Osteoblast (primary cell): ENCODE measurements around the gene DIP2B. TPM values are rescaled to one million over a fixed set of nuclear protein-coding genes. Genes with fewer than 3 reads are reported as not detected.

Experiments used
- DNase-seq: peaks from one replicate; pipeline ENCODE4 v3.0.0; 2011; ENCODE audit warnings: low spot score, mixed read lengths; ENCODE audit not compliant: insufficient read length; ENCODE audit errors: missing footprints
- H2AFZ ChIP-seq: 2 replicates; pipeline ENCODE4 v1.6.0; 2011; ENCODE audit warnings: mild to moderate bottlenecking, low read length
- H3K27ac ChIP-seq: 2 replicates; pipeline ENCODE4 v1.5.1; 2011; ENCODE audit warnings: mild to moderate bottlenecking, low read depth, low read length, moderate library complexity
- H3K27me3 ChIP-seq: 2 replicates; pipeline ENCODE4 v1.6.0; 2012; ENCODE audit warnings: mild to moderate bottlenecking, control low read depth, inconsistent platforms, low read length, moderate library complexity; ENCODE audit not compliant: insufficient read depth
- H3K36me3 ChIP-seq: 2 replicates; pipeline ENCODE4 v1.5.1; 2011; ENCODE audit warnings: mild to moderate bottlenecking, low read length, control low read depth, moderate library complexity; ENCODE audit not compliant: insufficient read depth
- H3K4me1 ChIP-seq: 2 replicates; pipeline ENCODE4 v1.5.1; 2011; ENCODE audit warnings: mild to moderate bottlenecking, low read length, control low read depth, moderate library complexity; ENCODE audit not compliant: insufficient read depth
- H3K4me2 ChIP-seq: 2 replicates; pipeline ENCODE4 v1.6.0; 2011; ENCODE audit warnings: mild to moderate bottlenecking, low read length; ENCODE audit not compliant: insufficient read depth
- H3K4me3 ChIP-seq: fragments of 200-600 bp; sonication (generic); 3 replicates; pipeline ENCODE4 v1.5.1; 2012; ENCODE audit warnings: mild to moderate bottlenecking, low read length, inconsistent platforms; ENCODE audit not compliant: insufficient read depth
- H3K79me2 ChIP-seq: 2 replicates; pipeline ENCODE4 v1.6.0; 2012; ENCODE audit warnings: mild to moderate bottlenecking, low read length, control low read depth, inconsistent platforms; ENCODE audit not compliant: insufficient read depth
- H3K9me3 ChIP-seq: 2 replicates; pipeline ENCODE4 v1.5.1; 2011; ENCODE audit warnings: low read depth, low read length, control low read depth
- H4K20me1 ChIP-seq: 2 replicates; pipeline ENCODE4 v1.6.0; 2012; ENCODE audit warnings: mild to moderate bottlenecking, low read length, control low read depth; ENCODE audit not compliant: insufficient read depth
- total RNA-seq: library from RNA; depleted of rRNA; stranded (reverse); fragments of >200 nt; gene quantifications from 2 replicates; pipeline ENCODE4 v1.2.3, GENCODE V29; 2012
- TF ChIP-seq, protein P1 (sequence below): IDR thresholded peaks from 2 replicates; pipeline ENCODE4 v1.5.1; 2011; ENCODE audit warnings: mild to moderate bottlenecking, low read depth, low read length, moderate library complexity; ENCODE audit errors: extremely low read depth

Gene DIP2B
- total RNA-seq, 1 donor, result 28.2 TPM

DNA sequence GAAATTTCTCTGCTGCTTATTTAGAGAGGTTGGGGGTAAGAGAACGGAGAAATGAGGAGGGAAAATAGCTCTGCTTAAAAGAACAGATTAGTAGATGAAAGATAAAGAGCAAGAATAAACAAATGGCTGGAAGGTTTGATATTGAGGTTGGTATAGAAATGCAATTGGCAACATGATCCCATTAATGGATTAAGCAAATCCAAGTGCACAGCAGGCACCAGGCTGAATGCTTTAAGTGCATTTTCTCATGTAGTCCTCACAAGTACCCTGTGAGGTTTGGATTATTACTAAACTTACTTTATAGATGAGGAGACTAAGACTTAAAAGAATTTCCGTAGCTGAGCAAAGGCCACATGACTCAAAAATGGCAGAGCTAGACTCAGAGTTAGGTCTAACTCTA lies 182.2 kb downstream of the DIP2B start:
- Histone ChIP-seq H3K27me3 (no peaks in the 10 kb centered on the region), H3K27ac (no peak overlapping the region), H3K79me2 (no peaks in the 10 kb centered on the region), H4K20me1 (no peaks in the 10 kb centered on the region), H3K4me1 (no peaks in the 10 kb centered on the region), H3K36me3 (peaks cover 33% of the 10 kb centered on the region), H3K4me3 (no peak overlapping the region), H3K4me2 (no peak overlapping the region), H3K9me3 (no peaks in the 10 kb centered on the region), H2AFZ (no peak overlapping the region)
- DNase-seq, result no peak
- TF ChIP-seq, protein P1, sequence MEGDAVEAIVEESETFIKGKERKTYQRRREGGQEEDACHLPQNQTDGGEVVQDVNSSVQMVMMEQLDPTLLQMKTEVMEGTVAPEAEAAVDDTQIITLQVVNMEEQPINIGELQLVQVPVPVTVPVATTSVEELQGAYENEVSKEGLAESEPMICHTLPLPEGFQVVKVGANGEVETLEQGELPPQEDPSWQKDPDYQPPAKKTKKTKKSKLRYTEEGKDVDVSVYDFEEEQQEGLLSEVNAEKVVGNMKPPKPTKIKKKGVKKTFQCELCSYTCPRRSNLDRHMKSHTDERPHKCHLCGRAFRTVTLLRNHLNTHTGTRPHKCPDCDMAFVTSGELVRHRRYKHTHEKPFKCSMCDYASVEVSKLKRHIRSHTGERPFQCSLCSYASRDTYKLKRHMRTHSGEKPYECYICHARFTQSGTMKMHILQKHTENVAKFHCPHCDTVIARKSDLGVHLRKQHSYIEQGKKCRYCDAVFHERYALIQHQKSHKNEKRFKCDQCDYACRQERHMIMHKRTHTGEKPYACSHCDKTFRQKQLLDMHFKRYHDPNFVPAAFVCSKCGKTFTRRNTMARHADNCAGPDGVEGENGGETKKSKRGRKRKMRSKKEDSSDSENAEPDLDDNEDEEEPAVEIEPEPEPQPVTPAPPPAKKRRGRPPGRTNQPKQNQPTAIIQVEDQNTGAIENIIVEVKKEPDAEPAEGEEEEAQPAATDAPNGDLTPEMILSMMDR, result no peak

DNA sequence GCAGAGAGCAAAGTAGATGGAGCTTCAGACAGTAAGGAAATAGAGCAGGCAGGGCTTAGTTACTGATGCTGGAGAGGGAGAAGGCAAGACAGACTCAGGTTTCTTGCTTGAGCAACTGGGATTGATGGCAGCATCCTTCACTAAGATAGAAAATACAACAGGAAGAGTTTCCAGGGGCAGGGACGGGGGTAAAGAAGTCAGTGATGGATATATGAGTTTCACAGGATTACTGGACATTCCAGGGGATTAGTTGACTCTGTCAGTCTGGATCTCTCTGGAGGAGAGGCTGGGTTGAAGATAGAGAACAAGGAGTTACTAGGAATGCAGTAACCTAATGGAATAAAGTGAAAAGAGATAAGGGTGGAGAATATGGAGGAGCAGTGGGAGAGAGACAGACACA lies 184.7 kb downstream of the DIP2B start:
- H3K4me2 ChIP-seq, result no peak overlapping the region
- H3K36me3 ChIP-seq, result peaks cover 33% of the 10 kb centered on the region

GRCh38 chr12:50690925-50691324 lies 186.1 kb downstream of the DIP2B start:
- Histone ChIP-seq H3K79me2 (no peaks in the 10 kb centered on the region), H3K4me1 (no peaks in the 10 kb centered on the region), H3K27me3 (no peaks in the 10 kb centered on the region), H2AFZ (no peak overlapping the region), H3K27ac (no peak overlapping the region), H4K20me1 (no peaks in the 10 kb centered on the region), H3K9me3 (no peaks in the 10 kb centered on the region), H3K4me2 (no peak overlapping the region), H3K36me3 (peaks cover 30% of the 10 kb centered on the region), H3K4me3 (no peak overlapping the region)
- TF ChIP-seq, protein P1, result no peak
- DNase-seq, result no peak

More for the DNA sequence above, 184.7 kb downstream of the DIP2B start:
- TF ChIP-seq, protein P1, result no peak
- H4K20me1 ChIP-seq, result no peaks in the 10 kb centered on the region
- no peak overlapping the region for H2AFZ ChIP-seq
- H3K9me3 ChIP-seq, result no peaks in the 10 kb centered on the region
- DNase-seq, result no peak
- no peaks in the 10 kb centered on the region for H3K27me3 ChIP-seq
- H3K79me2 ChIP-seq, result no peaks in the 10 kb centered on the region
- no peaks in the 10 kb centered on the region for H3K4me1 ChIP-seq
- no peak overlapping the region for H3K27ac ChIP-seq
- no peak overlapping the region for H3K4me3 ChIP-seq

GRCh38 chr12:50695961-50696360 lies 191.2 kb downstream of the DIP2B start:
- TF ChIP-seq, protein P1, result no peak
- no peak overlapping the region for H3K27ac ChIP-seq
- H3K9me3 ChIP-seq, result no peaks in the 10 kb centered on the region
- H3K79me2 ChIP-seq, result no peaks in the 10 kb centered on the region
- no peaks in the 10 kb centered on the region for H4K20me1 ChIP-seq
- DNase-seq, result no peak
- no peaks in the 10 kb centered on the region for H3K4me1 ChIP-seq
- no peak overlapping the region for H2AFZ ChIP-seq
- no peak overlapping the region for H3K4me2 ChIP-seq
- H3K4me3 ChIP-seq, result no peak overlapping the region
- H3K36me3 ChIP-seq, result peaks cover 41% of the 10 kb centered on the region
- H3K27me3 ChIP-seq, result no peaks in the 10 kb centered on the region
